NCI-H128 (cell line): ENCODE data around the gene FAM222B.
A peak's percentile ranks its signal among the peaks of the same experiment; 100 is the strongest.

Experiments
- DNase-seq: peaks from one replicate; lab custom pipeline; 2025; ENCODE audit not compliant: unreplicated experiment; lab: John Stamatoyannopoulos, UW

The FAM222B gene

DNA sequence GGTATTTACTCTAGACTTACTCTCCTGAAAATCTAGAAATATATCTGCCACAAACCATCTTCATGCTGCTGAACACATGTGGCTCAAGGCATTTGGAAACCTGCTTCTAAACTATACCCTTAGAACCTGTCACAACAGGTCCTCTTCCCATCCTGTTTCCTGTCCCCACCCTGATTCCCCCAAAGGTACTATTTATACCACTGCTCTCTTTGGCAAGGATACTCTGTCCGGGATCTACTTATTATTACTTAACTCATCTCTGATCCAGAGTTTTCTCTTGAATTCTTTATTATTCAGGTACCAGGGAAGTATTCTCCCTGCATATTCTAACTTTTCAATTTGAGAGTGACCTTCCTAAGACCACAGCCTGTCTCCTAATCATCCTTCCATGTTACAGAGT is 65.4 kb downstream of the FAM222B start:
- no peak for DNase-seq

DNA sequence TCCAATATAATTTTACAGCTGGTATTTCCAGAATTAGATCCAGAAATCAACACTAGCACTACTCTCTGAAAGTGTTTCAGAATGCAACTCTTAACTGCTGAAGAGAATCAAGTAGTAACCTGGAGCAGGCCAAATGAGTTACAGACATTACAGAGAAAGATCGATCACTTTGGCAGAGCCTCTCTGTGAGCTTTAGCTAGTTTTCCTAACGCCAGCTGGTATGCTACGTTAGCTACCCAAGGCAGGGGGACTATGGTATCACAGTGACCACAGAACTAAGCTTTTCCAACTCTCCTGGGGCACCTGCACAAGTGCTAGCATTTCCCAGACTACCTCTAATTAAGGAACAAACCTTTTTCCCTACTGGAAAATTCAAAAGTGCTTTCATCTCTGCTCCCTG is 68.4 kb downstream of the FAM222B start:
- DNase-seq, result no peak

DNA sequence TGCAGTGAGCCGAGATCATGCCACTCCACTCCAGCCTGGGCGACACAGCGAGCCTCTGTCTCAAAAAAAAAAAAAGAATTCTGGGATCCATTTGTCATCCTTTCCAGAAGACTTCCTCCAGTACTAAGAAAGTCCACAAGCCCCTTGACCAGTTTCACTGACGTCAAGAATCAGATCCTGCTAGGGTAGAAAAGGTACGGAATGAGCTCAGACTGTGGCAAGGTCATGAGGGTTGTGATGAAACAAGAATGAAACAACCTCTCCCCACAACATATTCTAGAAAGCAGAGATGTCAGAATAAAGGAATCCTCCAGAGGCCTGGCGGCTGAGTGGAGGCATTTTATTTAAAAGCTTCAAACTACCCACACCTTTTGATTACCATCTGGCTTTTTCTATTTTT is 68.9 kb downstream of the FAM222B start:
- DNase-seq, result no peak

DNA sequence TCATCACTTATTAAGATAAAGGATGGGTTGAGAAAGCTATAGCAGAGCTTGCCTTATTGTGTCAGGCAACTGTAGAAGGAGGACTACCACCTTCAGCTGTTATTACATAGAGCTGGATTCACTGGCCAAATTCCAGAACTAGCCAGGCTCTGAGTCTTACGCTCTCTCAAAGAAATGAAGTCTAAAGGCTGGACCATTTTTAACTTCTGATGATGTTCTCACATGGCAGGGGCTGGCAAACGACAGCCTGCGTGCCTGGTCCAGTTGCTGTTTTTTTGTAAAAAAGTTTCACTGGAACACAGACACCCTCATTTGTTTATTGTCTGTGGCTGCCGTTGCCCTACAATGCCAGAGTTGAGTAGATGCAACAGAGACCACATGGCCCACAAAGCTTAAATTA is 77.6 kb downstream of the FAM222B start:
- DNase-seq, result no peak

DNA sequence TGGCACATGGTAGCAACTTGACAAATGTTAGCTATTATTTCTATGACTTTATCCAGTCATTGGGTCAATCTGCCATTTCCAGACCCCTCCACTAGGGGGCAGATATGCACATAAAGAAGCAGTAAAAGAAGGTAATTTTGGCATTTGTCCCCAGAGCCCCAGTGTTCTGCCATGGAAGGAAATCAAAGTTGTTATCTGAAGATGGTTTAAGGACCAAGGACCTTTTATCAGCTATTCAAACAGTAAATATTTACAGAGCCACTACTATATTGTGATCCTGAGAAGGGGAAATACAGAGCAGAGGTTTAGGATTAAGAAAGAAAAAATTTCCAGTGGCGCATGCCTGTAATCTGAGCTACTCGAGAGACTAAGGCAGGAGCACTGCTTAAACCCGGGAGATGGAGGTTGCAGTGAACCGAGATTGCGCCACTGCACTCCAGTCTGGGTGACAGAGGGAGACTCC is 78.8 kb downstream of the FAM222B start:
- DNase-seq, result peak; percentile 44

DNA sequence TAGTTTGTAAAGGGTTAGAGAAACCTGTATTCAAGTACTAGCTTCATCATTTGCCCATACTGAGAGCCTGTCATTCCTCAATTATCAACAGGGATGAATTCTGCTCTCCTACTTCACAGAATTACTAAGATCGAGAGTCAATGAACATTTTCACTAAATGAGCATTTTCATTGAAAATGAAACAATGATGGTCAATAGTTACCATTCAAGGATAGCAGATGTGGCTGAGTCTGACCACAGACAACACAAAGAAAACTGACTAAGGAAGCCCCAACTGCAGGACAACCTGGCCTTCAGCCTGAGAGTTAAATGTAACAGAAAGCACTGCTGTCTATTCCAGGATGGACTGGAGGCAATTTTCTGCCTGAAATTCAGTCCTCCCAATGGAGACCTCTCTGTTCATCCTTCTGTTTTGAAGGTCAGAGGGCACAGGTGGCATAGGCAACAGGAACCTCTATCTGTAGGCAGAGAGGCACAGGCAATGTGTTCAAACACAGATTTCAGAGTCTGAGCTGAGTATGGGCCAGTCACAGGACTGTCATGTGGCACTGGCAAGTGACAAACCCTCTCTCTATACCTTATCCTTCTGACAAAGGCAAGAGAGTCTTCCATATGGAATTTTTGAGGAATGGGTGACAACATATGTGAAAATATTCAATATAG is 79.3 kb downstream of the FAM222B start:
- DNase-seq, result no peak

DNA sequence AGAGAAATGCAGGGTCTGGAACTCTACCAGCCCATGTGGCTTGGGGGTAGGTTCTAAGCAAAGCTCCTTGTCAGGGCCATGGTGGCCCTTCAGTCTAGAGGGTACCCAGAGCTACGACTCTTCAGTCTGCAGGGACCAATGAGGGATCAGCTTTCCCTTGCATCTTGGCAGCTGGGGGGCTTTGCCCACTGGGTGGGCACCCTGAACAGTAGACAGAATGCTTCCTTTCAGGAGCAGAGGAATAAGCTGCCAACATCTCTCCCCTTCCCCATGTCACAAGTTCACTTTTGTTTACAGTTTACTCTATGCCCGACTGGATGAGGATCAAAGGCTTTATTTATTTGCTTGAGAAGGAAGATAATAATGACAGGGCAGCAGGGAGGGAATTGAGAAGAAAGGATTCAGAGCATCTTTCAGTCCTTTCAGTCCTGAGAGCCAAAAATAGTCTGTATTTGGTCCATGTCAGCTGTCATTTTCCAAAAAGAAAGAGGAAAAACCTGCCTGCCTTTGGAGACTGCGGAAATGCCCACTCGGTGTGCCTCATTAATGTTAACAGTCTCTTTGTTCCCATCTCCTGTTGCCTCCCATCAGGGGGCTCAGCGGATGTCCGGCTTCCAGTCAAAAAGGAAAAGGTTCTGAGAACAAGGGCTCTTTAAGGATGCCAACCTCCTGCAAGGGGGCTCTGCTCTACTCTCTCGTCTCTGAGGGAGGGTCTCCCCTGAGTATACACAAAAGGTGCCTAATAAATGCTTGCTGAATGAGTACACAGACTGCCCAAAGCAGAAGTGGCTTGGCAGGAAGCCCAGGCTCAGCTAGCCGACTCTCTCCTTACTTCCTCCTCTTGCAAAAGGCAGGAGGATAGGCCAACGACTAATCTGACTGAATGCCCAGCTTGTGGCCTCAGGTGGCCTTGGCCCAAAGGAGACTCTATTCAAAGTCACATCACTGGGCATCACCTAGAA is 81.7 kb downstream of the FAM222B start:
- no peak for DNase-seq

DNA sequence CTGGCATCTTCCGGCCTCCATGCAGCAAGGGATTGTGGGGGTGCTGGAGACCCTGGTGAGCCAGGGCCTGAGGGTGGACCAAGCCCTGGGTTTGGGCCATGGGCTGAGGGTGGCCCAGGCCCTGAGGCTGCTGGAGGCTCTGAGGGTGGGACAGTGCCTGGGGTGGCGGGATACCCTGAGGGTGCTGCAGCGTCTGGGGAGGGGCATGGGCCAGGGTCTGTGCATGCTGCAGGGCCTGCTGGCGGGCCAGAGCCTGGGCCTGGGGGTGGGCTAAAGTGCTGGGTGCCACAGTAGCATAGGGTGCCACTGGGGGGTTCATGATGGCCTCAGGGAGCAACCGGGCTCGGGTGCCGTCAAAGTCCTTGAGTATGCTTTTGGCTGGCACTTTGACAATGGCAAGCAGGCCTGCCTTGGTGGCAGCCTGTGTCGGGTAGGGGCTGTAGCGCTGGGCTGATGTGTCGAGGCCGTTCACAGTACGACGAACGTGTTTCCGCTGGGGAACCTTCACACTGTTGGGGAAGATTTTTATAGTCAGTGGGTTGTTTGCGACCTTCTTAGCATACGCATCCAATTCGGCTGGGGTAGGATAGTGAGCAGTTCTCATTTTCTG is 83.2 kb downstream of the FAM222B start:
- DNase-seq, result no peak

DNA sequence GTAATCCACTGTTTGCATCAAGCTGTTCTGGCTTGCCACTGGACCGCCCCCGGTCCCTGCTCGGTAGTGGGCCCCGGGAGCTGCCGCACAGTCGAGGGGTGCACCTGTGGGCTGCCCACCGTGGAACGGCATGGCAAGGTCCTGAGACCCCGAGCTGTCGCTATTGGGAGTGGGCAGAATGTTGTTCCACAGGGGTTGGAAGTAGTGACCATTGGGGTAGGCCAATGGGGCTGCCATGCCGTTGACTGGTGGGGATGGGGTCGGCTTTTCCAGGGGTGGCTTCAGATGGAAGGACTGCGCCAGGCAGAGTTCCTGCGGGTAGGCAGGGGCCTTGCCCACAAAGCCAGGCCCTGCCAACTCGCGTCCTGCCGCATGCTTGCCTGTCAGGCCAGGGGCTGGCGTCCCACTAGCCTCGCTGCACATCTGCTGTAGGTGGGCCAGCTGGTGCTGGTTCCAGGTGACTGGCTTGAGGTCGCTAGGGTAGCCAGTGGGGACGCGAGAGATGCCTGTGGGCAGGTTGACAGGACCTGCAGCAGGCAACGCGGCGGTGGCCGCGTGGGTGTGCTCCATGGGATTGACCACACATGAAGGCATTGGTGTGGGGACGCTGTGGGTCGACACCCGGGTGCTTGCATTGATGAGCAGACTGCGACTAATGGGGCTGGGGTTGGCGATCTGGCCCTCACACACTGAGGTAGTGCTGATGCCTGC is 84.0 kb downstream of the FAM222B start:
- no peak for DNase-seq

DNA sequence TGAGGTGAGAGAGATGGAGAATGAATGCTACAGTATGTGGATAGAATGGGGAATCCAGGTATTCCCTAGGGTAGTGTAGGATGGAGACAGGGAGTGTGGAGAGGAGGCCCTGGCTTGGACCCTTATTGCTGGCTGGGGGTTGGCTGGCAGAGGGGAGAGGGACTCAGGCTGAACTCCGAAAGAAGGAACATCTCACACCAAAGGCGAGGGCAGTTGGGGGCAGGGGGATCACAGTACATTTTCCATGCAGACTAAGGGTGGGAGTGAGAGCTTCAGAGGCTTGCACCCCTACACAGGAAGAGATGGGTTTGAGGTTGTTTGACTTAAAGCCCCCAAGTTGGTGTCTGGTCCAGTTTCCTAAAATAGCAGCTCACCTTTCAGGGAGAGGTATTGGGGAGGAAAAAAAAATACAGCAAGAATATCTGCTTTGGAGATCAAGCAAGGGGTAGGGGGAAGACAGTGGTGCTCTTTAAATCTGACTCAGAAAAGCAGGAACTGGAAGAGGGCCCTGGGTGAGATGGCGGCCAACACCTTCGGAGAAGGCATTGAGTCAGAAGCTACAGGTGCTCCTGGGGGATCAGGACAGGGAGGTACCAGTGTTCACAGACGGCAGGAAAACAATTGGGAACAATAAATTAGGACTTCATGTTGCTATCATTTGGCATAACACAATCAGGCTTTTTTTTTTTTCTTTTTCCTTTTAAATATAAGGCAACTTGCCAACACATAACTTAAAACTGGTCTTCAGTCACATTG is 86.4 kb downstream of the FAM222B start:
- DNase-seq, result no peak

DNA sequence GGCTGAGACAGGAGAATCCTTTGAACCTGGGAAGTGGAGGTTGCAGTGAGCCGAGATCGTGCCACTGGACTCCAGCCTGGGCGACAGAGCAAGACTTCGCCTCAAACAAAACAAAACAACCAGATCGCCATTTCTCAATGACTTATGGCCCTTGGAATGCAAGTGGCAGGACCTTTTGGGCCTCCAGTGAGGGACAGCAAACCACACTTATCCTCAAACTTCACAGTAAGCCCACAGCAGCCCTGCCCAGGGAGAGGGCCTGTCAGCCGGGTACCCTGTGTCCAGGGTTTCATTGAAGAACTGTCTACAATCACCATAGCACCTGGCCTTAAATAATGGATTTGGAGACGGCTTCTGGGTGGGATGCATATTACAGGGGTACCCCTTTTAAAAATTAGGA is 87.1 kb downstream of the FAM222B start:
- no peak for DNase-seq

DNA sequence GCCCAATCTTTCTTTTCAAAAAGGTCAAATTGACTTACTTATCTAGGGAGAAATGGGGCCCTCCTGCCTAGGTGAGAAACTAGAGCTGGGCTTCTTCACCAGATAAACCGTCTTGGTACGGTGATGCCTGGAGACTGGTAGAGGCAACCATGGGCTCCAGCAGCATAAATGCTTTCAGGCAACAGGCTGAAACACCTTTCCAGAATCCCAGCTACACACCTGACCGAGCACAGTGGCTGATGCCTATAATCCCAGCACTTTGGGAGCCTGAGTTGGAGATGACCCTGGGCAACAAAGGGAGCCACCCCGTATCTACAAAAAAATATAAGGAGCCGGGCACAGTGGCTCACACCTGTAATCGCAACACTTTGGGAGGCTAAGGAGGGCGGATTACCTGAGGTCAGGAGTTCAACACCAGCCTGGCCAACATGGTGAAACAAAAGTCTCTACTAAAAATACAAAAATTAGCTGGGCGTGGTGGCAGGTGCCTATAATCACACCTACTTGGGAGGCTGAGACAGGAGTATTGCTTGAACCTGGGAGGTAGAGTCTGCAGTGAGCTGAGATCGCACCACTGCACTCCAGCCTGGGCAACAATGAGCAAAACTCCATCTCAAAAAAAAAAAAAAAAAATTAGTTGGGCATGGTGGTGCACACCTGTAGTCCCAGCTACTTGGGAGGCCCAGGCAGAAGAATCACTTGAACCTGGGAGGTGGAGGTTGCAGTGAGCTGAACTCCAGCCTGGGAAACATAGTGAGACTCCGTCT is 90.8 kb downstream of the FAM222B start:
- DNase-seq, result no peak

DNA sequence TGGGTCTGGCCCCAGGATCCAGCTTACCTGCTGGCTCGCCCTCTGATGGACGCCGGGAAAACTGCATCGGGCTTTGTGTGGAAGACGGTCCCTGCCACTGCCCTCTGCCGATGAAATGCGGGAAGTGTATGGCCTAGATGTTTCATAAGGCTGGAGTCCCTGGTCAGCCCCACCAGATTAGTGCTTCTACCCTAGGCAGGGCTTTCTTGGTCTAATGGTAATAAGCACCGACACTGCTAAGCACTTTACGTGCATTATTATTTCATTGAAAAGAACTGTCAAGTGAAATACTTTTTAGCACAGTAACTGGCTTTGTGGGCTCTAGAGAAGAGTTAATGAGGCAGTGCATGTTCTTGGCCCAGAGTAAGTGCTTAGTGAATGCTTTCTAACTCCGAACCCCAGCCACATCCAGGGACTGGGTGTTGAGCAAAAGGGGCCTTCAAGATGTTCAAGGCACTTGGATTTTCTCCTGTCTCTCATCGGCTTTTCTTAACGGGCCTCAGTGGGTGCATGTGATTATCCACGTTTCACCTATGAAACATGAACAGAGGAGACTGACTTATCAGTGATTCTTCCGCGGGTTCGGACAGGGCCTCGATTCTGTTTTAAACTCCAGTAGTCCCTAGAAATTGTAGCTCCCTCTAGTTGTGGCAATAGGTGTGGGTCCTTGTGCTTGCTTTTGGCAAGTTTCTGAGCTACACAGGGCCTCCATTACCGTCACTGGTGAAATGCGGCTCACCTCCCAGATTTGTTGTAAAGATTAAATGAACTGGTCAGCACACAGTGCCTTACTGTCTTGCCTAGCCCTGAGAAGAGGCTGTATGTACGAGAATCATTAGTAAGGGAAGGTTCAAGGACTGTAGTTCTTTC is 92.2 kb downstream of the FAM222B start:
- peak; percentile 68 for DNase-seq

DNA sequence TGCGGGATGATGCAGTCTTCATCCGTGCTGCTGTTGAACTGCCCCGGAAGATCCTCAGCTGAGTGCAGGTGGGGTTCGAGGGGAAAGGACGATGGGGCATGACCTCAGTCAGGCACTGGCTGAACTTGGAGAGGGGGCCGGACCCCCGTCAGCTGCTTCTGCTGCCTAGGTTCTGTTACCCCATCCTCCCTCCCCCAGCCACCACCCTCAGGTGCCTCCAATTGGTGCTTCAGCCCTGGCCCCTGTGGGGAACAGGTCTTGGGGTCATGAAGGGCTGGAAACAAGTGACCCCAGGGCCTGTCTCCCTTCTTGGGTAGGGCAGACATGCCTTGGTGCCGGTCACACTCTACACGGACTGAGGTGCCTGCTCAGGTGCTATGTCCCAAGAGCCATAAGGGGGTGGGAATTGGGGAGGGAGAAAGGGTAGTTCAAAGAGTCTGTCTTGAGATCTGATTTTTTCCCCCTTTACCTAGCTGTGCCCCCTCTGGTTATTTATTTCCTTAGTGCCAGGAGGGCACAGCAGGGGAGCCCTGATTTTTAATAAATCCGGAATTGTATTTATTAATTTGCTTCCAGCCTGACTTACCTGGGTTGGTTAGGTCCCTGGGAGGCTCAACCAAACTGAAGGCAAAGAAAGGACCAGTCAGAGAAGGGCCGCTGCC is 92.9 kb downstream of the FAM222B start:
- no peak for DNase-seq

DNA sequence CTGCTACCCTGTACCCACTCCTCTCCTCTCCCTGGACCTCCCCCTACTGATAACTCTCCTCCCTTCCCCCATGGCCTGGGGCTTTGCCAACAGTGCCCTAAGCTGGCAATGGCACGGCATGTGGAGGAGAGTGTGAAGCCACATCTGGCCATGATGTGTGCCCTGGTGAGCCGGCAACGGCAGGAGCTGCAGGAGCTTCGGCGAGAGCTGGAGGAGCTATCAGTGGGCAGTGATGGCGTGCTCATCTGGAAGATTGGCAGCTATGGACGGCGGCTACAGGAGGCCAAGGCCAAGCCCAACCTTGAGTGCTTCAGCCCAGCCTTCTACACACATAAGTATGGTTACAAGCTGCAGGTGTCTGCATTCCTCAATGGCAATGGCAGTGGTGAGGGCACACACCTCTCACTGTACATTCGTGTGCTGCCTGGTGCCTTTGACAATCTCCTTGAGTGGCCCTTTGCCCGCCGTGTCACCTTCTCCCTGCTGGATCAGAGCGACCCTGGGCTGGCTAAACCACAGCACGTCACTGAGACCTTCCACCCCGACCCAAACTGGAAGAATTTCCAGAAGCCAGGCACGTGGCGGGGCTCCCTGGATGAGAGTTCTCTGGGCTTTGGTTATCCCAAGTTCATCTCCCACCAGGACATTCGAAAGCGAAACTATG is 93.6 kb downstream of the FAM222B start:
- DNase-seq, result no peak

DNA sequence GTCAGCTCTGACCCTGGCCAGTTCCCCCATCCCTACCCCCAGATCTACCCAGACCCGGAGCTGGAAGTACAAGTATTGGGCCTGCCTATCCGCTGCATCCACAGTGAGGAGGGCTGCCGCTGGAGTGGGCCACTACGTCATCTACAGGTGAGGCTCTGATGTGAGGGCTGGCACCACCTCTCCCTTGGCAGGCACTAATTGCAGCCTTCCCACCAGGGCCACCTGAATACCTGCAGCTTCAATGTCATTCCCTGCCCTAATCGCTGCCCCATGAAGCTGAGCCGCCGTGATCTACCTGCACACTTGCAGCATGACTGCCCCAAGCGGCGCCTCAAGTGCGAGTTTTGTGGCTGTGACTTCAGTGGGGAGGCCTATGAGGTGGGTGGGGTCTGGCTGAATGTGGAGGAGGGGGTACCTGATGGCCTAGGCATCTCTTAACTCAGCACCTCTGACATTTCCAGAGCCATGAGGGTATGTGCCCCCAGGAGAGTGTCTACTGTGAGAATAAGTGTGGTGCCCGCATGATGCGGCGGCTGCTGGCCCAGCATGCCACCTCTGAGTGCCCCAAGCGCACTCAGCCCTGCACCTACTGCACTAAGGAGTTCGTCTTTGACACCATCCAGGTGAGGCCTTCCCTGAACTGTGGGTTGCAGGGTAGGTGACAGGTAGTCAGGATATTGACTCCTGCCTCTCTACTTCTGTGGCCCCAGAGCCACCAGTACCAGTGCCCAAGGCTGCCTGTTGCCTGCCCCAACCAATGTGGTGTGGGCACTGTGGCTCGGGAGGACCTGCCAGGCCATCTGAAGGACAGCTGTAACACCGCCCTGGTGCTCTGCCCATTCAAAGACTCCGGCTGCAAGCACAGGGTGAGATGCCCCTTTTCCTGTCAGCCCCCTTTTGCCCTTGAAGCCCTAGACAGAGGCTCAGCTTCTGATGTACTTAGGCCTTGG is 94.5 kb downstream of the FAM222B start:
- DNase-seq, result no peak
